WTC11 (cell line): ENCODE measurements around the gene MYO3A. TPM values are rescaled to one million over a fixed set of nuclear protein-coding genes. Genes with fewer than 3 reads are reported as not detected.

ENCODE experiments used
- ATAC-seq: fragments of 200-7000 bp; cut with Tn5 transposase; 2 replicates; pipeline ENCODE4 v1.10.0; 2021; ENCODE audit warnings: mild to moderate bottlenecking, moderate library complexity
- CTCF ChIA-PET: fragments of 300-600 bp; sonication (Branson Sonifier 250); formaldehyde crosslinking; loops from one replicate; lab custom pipeline; 2021; ENCODE audit warnings: antibody characterized with exemption; lab: Charles Lee
- POLR2A ChIA-PET: fragments of 350-600 bp; sonication (Branson Sonifier 250); formaldehyde crosslinking; loops from one replicate; lab custom pipeline; 2021; ENCODE audit warnings: antibody characterized with exemption; lab: Charles Lee
- DNase-seq: peaks from one replicate; pipeline ENCODE4 v3.0.0; 2021; ENCODE audit warnings: low spot score
- H3K27ac Mint-ChIP-seq: 2 replicates; pipeline ENCODE4 v1.8.0; 2021; ENCODE audit warnings: mixed read lengths
- H3K27me3 Mint-ChIP-seq: 2 replicates; pipeline ENCODE4 v1.8.0; 2021; ENCODE audit warnings: low read depth, mild to moderate bottlenecking, moderate library complexity, mixed read lengths
- H3K36me3 Mint-ChIP-seq: 2 replicates; pipeline ENCODE4 v1.8.0; 2021; ENCODE audit warnings: mixed read lengths
- H3K4me1 Mint-ChIP-seq: 2 replicates; pipeline ENCODE4 v1.8.0; 2022; ENCODE audit warnings: mixed read lengths
- H3K4me3 Mint-ChIP-seq: 2 replicates; pipeline ENCODE4 v1.8.0; 2021; ENCODE audit warnings: mild to moderate bottlenecking, moderate library complexity, mixed read lengths
- H3K9me3 Mint-ChIP-seq: 2 replicates; pipeline ENCODE4 v1.8.0; 2021; ENCODE audit warnings: mixed read lengths
- AFF4 ChIP-seq: sonication (generic); formaldehyde crosslinking; IDR thresholded peaks from 2 replicates; pipeline ENCODE4 v1.8.1; 2023; ENCODE audit warnings: mild to moderate bottlenecking, missing genetic modification reagents, borderline replicate concordance
- ATF1 ChIP-seq: sonication (generic); formaldehyde crosslinking; IDR thresholded peaks from 2 replicates; pipeline ENCODE4 v1.8.1; 2023; ENCODE audit warnings: mild to moderate bottlenecking, moderate library complexity, missing genetic modification reagents
- CDX4 ChIP-seq: fragments of 250-450 bp; sonication (Bioruptor Pico); IDR thresholded peaks from 2 replicates; pipeline ENCODE4 v1.9.0; 2021; ENCODE audit warnings: moderate library complexity, mild to moderate bottlenecking, inconsistent platforms, borderline replicate concordance
- ETV6 ChIP-seq: sonication (generic); formaldehyde crosslinking; IDR thresholded peaks from 2 replicates; pipeline ENCODE4 v1.8.1; 2022; ENCODE audit warnings: mild to moderate bottlenecking, missing genetic modification reagents
- FOXK1 ChIP-seq: sonication (generic); formaldehyde crosslinking; IDR thresholded peaks from 2 replicates; pipeline ENCODE4 v1.8.0; 2022; ENCODE audit warnings: mild to moderate bottlenecking, moderate library complexity, missing genetic modification reagents
- FOXP1 ChIP-seq: sonication (generic); formaldehyde crosslinking; IDR thresholded peaks from 2 replicates; pipeline ENCODE4 v1.8.0; 2022; ENCODE audit warnings: missing genetic modification reagents, mild to moderate bottlenecking, moderate library complexity, borderline replicate concordance
- HMGA2 ChIP-seq: fragments of 250-450 bp; sonication (Bioruptor Pico); IDR thresholded peaks from 2 replicates; pipeline ENCODE4 v1.4.0; 2021; ENCODE audit warnings: mild to moderate bottlenecking, moderate library complexity
- HMGXB4 ChIP-seq: sonication (generic); formaldehyde crosslinking; IDR thresholded peaks from 2 replicates; pipeline ENCODE4 v1.8.1; 2023; ENCODE audit warnings: mild to moderate bottlenecking, moderate library complexity, missing genetic modification reagents
- JAZF1 ChIP-seq: fragments of 250-450 bp; sonication (Bioruptor Pico); IDR thresholded peaks from 2 replicates; pipeline ENCODE4 v1.9.0; 2021; ENCODE audit warnings: moderate library complexity, mild to moderate bottlenecking, inconsistent platforms
- NFATC4 ChIP-seq: fragments of 250-450 bp; sonication (Bioruptor Pico); IDR thresholded peaks from 2 replicates; pipeline ENCODE4 v1.9.0; 2021; ENCODE audit warnings: mild to moderate bottlenecking
- NFE2L1 ChIP-seq: sonication (generic); formaldehyde crosslinking; IDR thresholded peaks from 2 replicates; pipeline ENCODE4 v1.8.1; 2023; ENCODE audit warnings: missing genetic modification reagents
- NR1H2 ChIP-seq: sonication (generic); formaldehyde crosslinking; IDR thresholded peaks from 2 replicates; pipeline ENCODE4 v1.9.0; 2021; ENCODE audit warnings: mild to moderate bottlenecking, moderate library complexity, missing genetic modification reagents
- NR3C1 ChIP-seq: sonication (generic); formaldehyde crosslinking; conservative IDR thresholded peaks from 2 replicates; pipeline ENCODE4 v1.8.1; 2023; ENCODE audit warnings: low read depth, mild to moderate bottlenecking, missing genetic modification reagents
- RORB ChIP-seq: fragments of 250-450 bp; sonication (Bioruptor Pico); IDR thresholded peaks from 2 replicates; pipeline ENCODE4 v1.9.0; 2021; ENCODE audit warnings: mild to moderate bottlenecking
- SMAD3 ChIP-seq: sonication (generic); formaldehyde crosslinking; IDR thresholded peaks from 2 replicates; pipeline ENCODE4 v1.8.0; 2022; ENCODE audit warnings: missing genetic modification reagents, mild to moderate bottlenecking, borderline replicate concordance
- SP1 ChIP-seq: sonication (generic); formaldehyde crosslinking; conservative IDR thresholded peaks from 2 replicates; pipeline ENCODE4 v1.8.1; 2022; ENCODE audit warnings: missing genetic modification reagents
- TP53 ChIP-seq: sonication (generic); formaldehyde crosslinking; IDR thresholded peaks from 2 replicates; pipeline ENCODE4 v1.8.1; 2023; ENCODE audit warnings: mild to moderate bottlenecking, missing genetic modification reagents
- ZBTB21 ChIP-seq: sonication (generic); formaldehyde crosslinking; IDR thresholded peaks from 2 replicates; pipeline ENCODE4 v1.8.1; 2023; ENCODE audit warnings: mild to moderate bottlenecking, missing genetic modification reagents, borderline replicate concordance
- ZNF138 ChIP-seq: sonication (generic); formaldehyde crosslinking; conservative IDR thresholded peaks from 2 replicates; pipeline ENCODE4 v1.8.1; 2022; ENCODE audit warnings: mild to moderate bottlenecking, moderate library complexity, missing genetic modification reagents
- ZNF396 ChIP-seq: fragments of 250-450 bp; sonication (Bioruptor Pico); IDR thresholded peaks from 2 replicates; pipeline ENCODE4 v1.8.0; 2021; ENCODE audit warnings: mild to moderate bottlenecking, moderate library complexity, borderline replicate concordance
- ZNF416 ChIP-seq: fragments of 250-450 bp; sonication (Bioruptor Pico); IDR thresholded peaks from 2 replicates; pipeline ENCODE4 v1.9.0; 2021; ENCODE audit warnings: mild to moderate bottlenecking, inconsistent platforms
- ZNF425 ChIP-seq: fragments of 250-450 bp; sonication (Bioruptor Pico); conservative IDR thresholded peaks from 2 replicates; pipeline ENCODE4 v1.9.0; 2021; ENCODE audit warnings: mild to moderate bottlenecking
- total RNA-seq: library from RNA; stranded (reverse); gene quantifications from 3 replicates; pipeline ENCODE4 v1.2.3, GENCODE V29; 2021

The MYO3A gene
- total RNA-seq, 1 experiment from 2014 or later: 3.7 TPM

GRCh38 chr10:26031300-26031699 is 97.3 kb downstream of the MYO3A start:
- TF ChIP-seq HMGA2 (CRISPR knock-in tag) (no peak), SMAD3 (CRISPR knock-in tag) (no peak), JAZF1 (CRISPR knock-in tag) (no peak), SP1 (CRISPR knock-in tag) (no peak), ZBTB21 (CRISPR knock-in tag) (no peak), ZNF396 (CRISPR knock-in tag) (no peak), NFE2L1 (CRISPR knock-in tag) (no peak), NR3C1 (CRISPR knock-in tag) (no peak), AFF4 (CRISPR knock-in tag) (no peak), RORB (CRISPR knock-in tag) (no peak), ZNF416 (CRISPR knock-in tag) (no peak), ZNF138 (CRISPR knock-in tag) (no peak), ATF1 (CRISPR knock-in tag) (no peak), TP53 (CRISPR knock-in tag) (no peak), ETV6 (CRISPR knock-in tag) (no peak), CDX4 (CRISPR knock-in tag) (no peak), FOXP1 (CRISPR knock-in tag) (no peak), HMGXB4 (no peak), FOXK1 (no peak)
- Mint-ChIP-seq H3K4me3 (no peak overlapping the region), H3K36me3 (no peaks in the 10 kb centered on the region; the same call in 1 of the 2 replicates), H3K27me3 (no peaks in the 10 kb centered on the region), H3K9me3 (no peaks in the 10 kb centered on the region), H3K4me1 (peaks cover 28% of the 10 kb centered on the region), H3K27ac (no peak overlapping the region)
- DNase-seq: no peak
- no peak for ATAC-seq
- POLR2A ChIA-PET: no interaction called here
- CTCF ChIA-PET: no interaction called here

GRCh38 chr10:26043469-26043868 is 109.4 kb downstream of the MYO3A start:
- Mint-ChIP-seq H3K4me1 (peaks cover 12% of the 10 kb centered on the region), H3K27me3 (no peaks in the 10 kb centered on the region), H3K27ac (no peak overlapping the region), H3K9me3 (peaks cover 7% of the 10 kb centered on the region), H3K36me3 (peaks cover 3% of the 10 kb centered on the region; the same call in 1 of the 2 replicates), H3K4me3 (no peak overlapping the region)
- ChIA-PET POLR2A (no interaction called here), CTCF (no interaction called here)
- TF ChIP-seq NFATC4 (CRISPR knock-in tag) (no peak), AFF4 (CRISPR knock-in tag) (no peak), SMAD3 (CRISPR knock-in tag) (no peak), ZNF425 (CRISPR knock-in tag) (no peak), NR1H2 (CRISPR knock-in tag) (no peak)
- ATAC-seq (no peak), DNase-seq (no peak)
